Fibroblast of lung (primary cell): ENCODE results near the gene NFKBIL1.

Experiments used
- CTCF ChIP-seq, 2 donors: IDR thresholded peaks in 1 of 2; conservative IDR thresholded peaks in 1 of 2; 1 replicate in 1 of 2; 2 replicates in 1 of 2; pipeline ENCODE4 v1.5.1; 2011 to 2012; ENCODE audit warnings: low read length in 2 of 2, control low read depth in 1 of 2, inconsistent platforms in 1 of 2, low read depth in 1 of 2, mild to moderate bottlenecking in 1 of 2
- EZH2 ChIP-seq: IDR thresholded peaks from 2 replicates; pipeline ENCODE4 v1.5.1; 2012; ENCODE audit warnings: low read length, control low read depth, mild to moderate bottlenecking; ENCODE audit errors: missing control alignments

- TF ChIP-seq CTCF (conservative IDR thresholded peaks at IDR 0.05 in 1 of 2, IDR thresholded peaks at IDR 0.05 in 1 of 2; ENCODE audit: low read depth in 1 of 2, low read length in 2 of 2) (no peak), EZH2 (no peak)
Measured at GRCh38 chr6:31568537-31568961, 21.1 kb downstream of the NFKBIL1 start.
